H9 (cell line): ENCODE measurements around the gene DNAH11. TPM values are rescaled to one million over a fixed set of nuclear protein-coding genes. Genes with fewer than 3 reads are reported as not detected.

Experiments
- DNase-seq: peaks from one replicate; pipeline ENCODE4 v3.0.0-alpha.2; 2017
- H2AFZ ChIP-seq: one replicate; pipeline ENCODE4 v1.6.1; 2013; ENCODE audit warnings: mild to moderate bottlenecking, low read length, control low read depth, moderate library complexity
- H2AK5ac ChIP-seq: 2 replicates; pipeline ENCODE4 v1.6.1; 2013; ENCODE audit warnings: low read length, control low read depth, mixed read lengths; ENCODE audit not compliant: insufficient read length
- H2BK120ac ChIP-seq: one replicate; pipeline ENCODE4 v1.6.1; 2013; ENCODE audit warnings: low read depth, mild to moderate bottlenecking, low read length, control low read depth, inconsistent platforms; ENCODE audit not compliant: poor library complexity, severe bottlenecking
- H2BK12ac ChIP-seq: 2 replicates; pipeline ENCODE4 v1.6.1; 2013; ENCODE audit warnings: low read length, control low read depth, mixed read lengths, low read depth; ENCODE audit not compliant: insufficient read length
- H2BK15ac ChIP-seq: 2 replicates; pipeline ENCODE4 v1.6.1; 2013; ENCODE audit warnings: low read depth, low read length, control low read depth
- H2BK20ac ChIP-seq: one replicate; pipeline ENCODE4 v1.6.1; 2013; ENCODE audit warnings: low read depth, mild to moderate bottlenecking, low read length, control low read depth, inconsistent platforms; ENCODE audit not compliant: poor library complexity, severe bottlenecking
- H2BK5ac ChIP-seq: 2 replicates; pipeline ENCODE4 v1.6.1; 2013; ENCODE audit warnings: low read length, control low read depth, mixed read lengths; ENCODE audit not compliant: insufficient read length
- H3K14ac ChIP-seq: 2 replicates; pipeline ENCODE4 v1.6.1; 2013; ENCODE audit warnings: low read length, control low read depth; ENCODE audit not compliant: insufficient read depth
- H3K18ac ChIP-seq: 2 replicates; pipeline ENCODE4 v1.6.1; 2013; ENCODE audit warnings: low read depth, mild to moderate bottlenecking, mixed read lengths, low read length, control low read depth; ENCODE audit not compliant: insufficient read length
- H3K23ac ChIP-seq: 2 replicates; pipeline ENCODE4 v1.6.1; 2013; ENCODE audit warnings: low read length, control low read depth, mixed read lengths, low read depth; ENCODE audit not compliant: insufficient read length
- H3K23me2 ChIP-seq: 2 replicates; pipeline ENCODE4 v1.6.1; 2013; ENCODE audit warnings: low read depth, mild to moderate bottlenecking, mixed read lengths, low read length, control low read depth; ENCODE audit not compliant: insufficient read length, poor library complexity, severe bottlenecking
- H3K27ac ChIP-seq: 2 replicates; pipeline ENCODE4 v1.5.1; 2013; ENCODE audit warnings: low read length, control low read depth, mixed read lengths, low read depth; ENCODE audit not compliant: insufficient read length
- H3K27me3 ChIP-seq: 2 replicates; pipeline ENCODE4 v1.6.1; 2013; ENCODE audit warnings: low read length, control low read depth, inconsistent platforms; ENCODE audit not compliant: insufficient read depth
- H3K4ac ChIP-seq: 2 replicates; pipeline ENCODE4 v1.6.1; 2013; ENCODE audit warnings: low read depth, mild to moderate bottlenecking, control low read depth, inconsistent platforms, low read length, moderate library complexity
- H3K4me1 ChIP-seq: 2 replicates; pipeline ENCODE4 v1.6.1; 2013; ENCODE audit warnings: low read length, control low read depth, inconsistent platforms; ENCODE audit not compliant: insufficient read depth
- H3K4me2 ChIP-seq: 2 replicates; pipeline ENCODE4 v1.6.1; 2013; ENCODE audit warnings: low read length, control low read depth, mixed read lengths; ENCODE audit not compliant: insufficient read length, insufficient read depth
- H3K56ac ChIP-seq: 2 replicates; pipeline ENCODE4 v1.6.1; 2013; ENCODE audit warnings: low read depth, mild to moderate bottlenecking, mixed read lengths, low read length, control low read depth; ENCODE audit not compliant: insufficient read length
- H3K79me1 ChIP-seq: 2 replicates; pipeline ENCODE4 v1.6.1; 2013; ENCODE audit warnings: low read depth, mild to moderate bottlenecking, moderate library complexity, low read length, control low read depth, inconsistent platforms; ENCODE audit not compliant: insufficient read depth, poor library complexity, severe bottlenecking
- H3K79me2 ChIP-seq: 2 replicates; pipeline ENCODE4 v1.6.1; 2013; ENCODE audit warnings: low read length, control low read depth, inconsistent platforms; ENCODE audit not compliant: insufficient read depth
- H3K9ac ChIP-seq: 2 replicates; pipeline ENCODE4 v1.6.1; 2013; ENCODE audit warnings: low read length, control low read depth, mixed read lengths; ENCODE audit not compliant: insufficient read length; ENCODE audit errors: extremely low read depth
- H3K9me3 ChIP-seq: one replicate; pipeline ENCODE4 v1.6.1; 2013; ENCODE audit warnings: low read depth, low read length, inconsistent platforms; ENCODE audit not compliant: control insufficient read depth
- H3T11ph ChIP-seq: one replicate; pipeline ENCODE4 v1.6.1; 2013; ENCODE audit warnings: mild to moderate bottlenecking, low read length, control low read depth, inconsistent platforms
- H4K20me1 ChIP-seq: one replicate; pipeline ENCODE4 v1.6.1; 2013; ENCODE audit not compliant: control insufficient read depth, insufficient read length, insufficient read depth
- H4K5ac ChIP-seq: 2 replicates; pipeline ENCODE4 v1.6.1; 2013; ENCODE audit warnings: low read depth, mild to moderate bottlenecking, mixed read lengths, low read length, control low read depth; ENCODE audit not compliant: insufficient read length
- H4K8ac ChIP-seq: replicated peaks from 2 replicates; pipeline ENCODE4 v1.6.1; 2013; ENCODE audit warnings: low read length, control low read depth, mixed read lengths, low read depth; ENCODE audit not compliant: insufficient read length
- H4K91ac ChIP-seq: 2 replicates; pipeline ENCODE4 v1.6.1; 2013; ENCODE audit warnings: low read depth, mild to moderate bottlenecking, moderate library complexity, mixed read lengths, low read length, control low read depth; ENCODE audit not compliant: insufficient read length
- H3K27ac Mint-ChIP-seq, 3 experiments: 2 replicates in 2 of 3; 3 replicates in 1 of 3; pipeline ENCODE4 v1.8.0; 2020 to 2021; ENCODE audit warnings: mixed read lengths in 3 of 3, mild to moderate bottlenecking in 1 of 3, moderate library complexity in 1 of 3
- H3K27me3 Mint-ChIP-seq: 2 replicates; pipeline ENCODE4 v1.8.0; 2021; ENCODE audit warnings: low read depth, mild to moderate bottlenecking, moderate library complexity, mixed read lengths
- H3K36me3 Mint-ChIP-seq, 3 experiments: 2 replicates in 2 of 3; 3 replicates in 1 of 3; pipeline ENCODE4 v1.8.0; 2020 to 2021; ENCODE audit warnings: low read depth in 3 of 3, mixed read lengths in 3 of 3; ENCODE audit not compliant: insufficient read depth in 1 of 3
- H3K4me1 Mint-ChIP-seq, 2 experiments: 2 replicates each; pipeline ENCODE4 v1.8.0; 2020; ENCODE audit warnings: mixed read lengths in 2 of 2
- H3K4me3 Mint-ChIP-seq, 2 experiments: 2 replicates in 1 of 2; 3 replicates in 1 of 2; pipeline ENCODE4 v1.8.0; 2020 to 2021; ENCODE audit warnings: mild to moderate bottlenecking in 2 of 2, mixed read lengths in 2 of 2, moderate library complexity in 1 of 2
- H3K9me3 Mint-ChIP-seq, 2 experiments: 2 replicates in 1 of 2; 3 replicates in 1 of 2; pipeline ENCODE4 v1.8.0; 2020; ENCODE audit warnings: mild to moderate bottlenecking in 2 of 2, mixed read lengths in 2 of 2, moderate library complexity in 1 of 2
- WGBS: extraction: QIAGEN DNeasy Blood & Tissue Kit; methylation state at CpG from one replicate; pipeline ENCODE4 v1.1.7; 2013; ENCODE audit warnings: missing lambda C conversion rate, low lambda C conversion rate, mixed read lengths; ENCODE audit not compliant: insufficient read length; ENCODE audit errors: extremely low coverage; 5-methylcytosine and 5-hydroxymethylcytosine counted together
- total RNA-seq: library from RNA; stranded (reverse); gene quantifications from 2 replicates; pipeline ENCODE4 v1.2.1, GENCODE V29; 2021
- TF ChIP-seq, protein P1 (sequence below): fragments of 200-600 bp; sonication (generic); conservative IDR thresholded peaks from 3 replicates; pipeline ENCODE4 v1.8.0; 2021; ENCODE audit warnings: antibody characterized with exemption, mild to moderate bottlenecking

Gene DNAH11
- total RNA-seq, 1 experiment from 2014 or later: 2.5 TPM

- DNase-seq: no peak
- H3K9me3 Mint-ChIP-seq: no peaks in the 10 kb centered on the region
- no peak overlapping the region for H3K18ac ChIP-seq
- H3K9me3 ChIP-seq: no peaks in the 10 kb centered on the region
- no peak overlapping the region for H2AK5ac ChIP-seq
- H2AFZ ChIP-seq: no peak overlapping the region
- no peak overlapping the region for H4K5ac ChIP-seq
- H3K4me3 Mint-ChIP-seq: no peak overlapping the region
- H3K27ac Mint-ChIP-seq: no peak overlapping the region
- H2BK120ac ChIP-seq: no peak overlapping the region
- TF ChIP-seq, protein P1, sequence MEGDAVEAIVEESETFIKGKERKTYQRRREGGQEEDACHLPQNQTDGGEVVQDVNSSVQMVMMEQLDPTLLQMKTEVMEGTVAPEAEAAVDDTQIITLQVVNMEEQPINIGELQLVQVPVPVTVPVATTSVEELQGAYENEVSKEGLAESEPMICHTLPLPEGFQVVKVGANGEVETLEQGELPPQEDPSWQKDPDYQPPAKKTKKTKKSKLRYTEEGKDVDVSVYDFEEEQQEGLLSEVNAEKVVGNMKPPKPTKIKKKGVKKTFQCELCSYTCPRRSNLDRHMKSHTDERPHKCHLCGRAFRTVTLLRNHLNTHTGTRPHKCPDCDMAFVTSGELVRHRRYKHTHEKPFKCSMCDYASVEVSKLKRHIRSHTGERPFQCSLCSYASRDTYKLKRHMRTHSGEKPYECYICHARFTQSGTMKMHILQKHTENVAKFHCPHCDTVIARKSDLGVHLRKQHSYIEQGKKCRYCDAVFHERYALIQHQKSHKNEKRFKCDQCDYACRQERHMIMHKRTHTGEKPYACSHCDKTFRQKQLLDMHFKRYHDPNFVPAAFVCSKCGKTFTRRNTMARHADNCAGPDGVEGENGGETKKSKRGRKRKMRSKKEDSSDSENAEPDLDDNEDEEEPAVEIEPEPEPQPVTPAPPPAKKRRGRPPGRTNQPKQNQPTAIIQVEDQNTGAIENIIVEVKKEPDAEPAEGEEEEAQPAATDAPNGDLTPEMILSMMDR: no peak
- no peaks in the 10 kb centered on the region for H3K79me1 ChIP-seq
- no peak overlapping the region for H3K23ac ChIP-seq
- H4K8ac ChIP-seq: no peak overlapping the region
- no peaks in the 10 kb centered on the region for H4K20me1 ChIP-seq
- H2BK15ac ChIP-seq: no peak overlapping the region
- H3T11ph ChIP-seq: no peak overlapping the region
- H2BK20ac ChIP-seq: no peak overlapping the region
- H3K4ac ChIP-seq: no peak overlapping the region
- H2BK5ac ChIP-seq: no peak overlapping the region
- H3K56ac ChIP-seq: no peak overlapping the region
- H3K79me2 ChIP-seq: no peaks in the 10 kb centered on the region
- H3K27me3 Mint-ChIP-seq: no peaks in the 10 kb centered on the region
- peaks cover 8% of the 10 kb centered on the region; the same call in 1 of the 2 replicates for H3K4me1 ChIP-seq
- H3K4me2 ChIP-seq: no peak overlapping the region
- no CpG with 5 or more reads among the region's 9 CpGs for WGBS
- no peak overlapping the region for H4K91ac ChIP-seq
- peaks cover 14 to 28% of the 10 kb centered on the region in 2 experiments for H3K4me1 Mint-ChIP-seq
- H3K27me3 ChIP-seq: no peaks in the 10 kb centered on the region
- no peak overlapping the region for H3K27ac ChIP-seq
- no peaks in the 10 kb centered on the region; a peak in 1 of 7 replicates for H3K36me3 Mint-ChIP-seq
- H3K9ac ChIP-seq: no peak overlapping the region
- no peaks in the 10 kb centered on the region for H3K23me2 ChIP-seq
- H3K14ac ChIP-seq: no peak overlapping the region
- H2BK12ac ChIP-seq: no peak overlapping the region
Measured at GRCh38 chr7:21778953-21779352, 236.1 kb downstream of the DNAH11 start.
